Chondrocyte (in vitro differentiated cells): ENCODE results near the gene ESD. TPM values are rescaled to one million over a fixed set of nuclear protein-coding genes. Genes with fewer than 3 reads are reported as not detected.
"Not testable (repeated sequence)": the region's sequence is repeated elsewhere in the genome, so short reads cannot be mapped to it uniquely, and the experiment has no call there.

ENCODE experiments used
- DNase-seq: peaks from one replicate; pipeline ENCODE4 v3.0.0; 2021; ENCODE audit warnings: mixed read lengths, low spot score
- H3K27ac Mint-ChIP-seq: one replicate; pipeline ENCODE4 v1.8.0; 2021; ENCODE audit warnings: mild to moderate bottlenecking, moderate library complexity, mixed read lengths; ENCODE audit not compliant: unreplicated experiment
- H3K27me3 Mint-ChIP-seq: 2 replicates; pipeline ENCODE4 v1.8.0; 2021; ENCODE audit warnings: low read depth, mixed read lengths
- H3K36me3 Mint-ChIP-seq: 2 replicates; pipeline ENCODE4 v1.8.0; 2021; ENCODE audit warnings: low read depth, mixed read lengths
- H3K4me1 Mint-ChIP-seq: 2 replicates; pipeline ENCODE4 v1.8.0; 2021; ENCODE audit warnings: low read depth, mild to moderate bottlenecking, mixed read lengths
- H3K4me3 Mint-ChIP-seq: one replicate; pipeline ENCODE4 v1.8.0; 2021; ENCODE audit warnings: mild to moderate bottlenecking, moderate library complexity, mixed read lengths; ENCODE audit not compliant: unreplicated experiment
- H3K9me3 Mint-ChIP-seq: 2 replicates; pipeline ENCODE4 v1.8.0; 2021; ENCODE audit warnings: low read depth, mixed read lengths
- total RNA-seq: library from RNA; stranded (reverse); gene quantifications from 3 replicates; pipeline ENCODE4 v1.2.1, GENCODE V29; 2021
- TF ChIP-seq, protein P1 (sequence below): fragments of 200-600 bp; sonication (generic); IDR thresholded peaks from 2 replicates; pipeline ENCODE4 v1.5.0; 2021; ENCODE audit warnings: antibody characterized with exemption, mild to moderate bottlenecking, moderate library complexity

ESD gene
- total RNA-seq, 1 donor from 2014 or later = 94.7 TPM

DNA sequence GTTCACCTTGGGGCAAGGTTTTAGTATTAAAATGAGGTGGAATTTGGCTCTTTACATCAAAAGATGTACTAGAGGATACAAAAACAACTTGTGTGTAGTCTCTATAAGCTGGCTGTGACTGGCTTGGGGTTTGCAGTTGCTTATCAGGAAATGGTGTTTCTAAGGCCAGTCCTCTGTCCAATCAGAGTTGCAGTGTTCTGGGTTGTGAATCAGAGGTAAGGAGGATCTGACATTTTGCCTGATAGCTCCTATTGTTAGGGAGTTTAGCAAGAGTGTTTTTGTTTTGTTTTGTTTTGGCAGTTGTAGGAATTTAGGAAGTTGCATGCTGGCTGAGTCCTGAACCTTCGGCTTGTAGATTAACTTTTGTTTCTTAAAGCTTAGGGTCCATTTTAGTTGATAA, 20.1 kb upstream of the ESD start:
- H3K4me1 Mint-ChIP-seq = no peaks in the 10 kb centered on the region
- TF ChIP-seq, protein P1, sequence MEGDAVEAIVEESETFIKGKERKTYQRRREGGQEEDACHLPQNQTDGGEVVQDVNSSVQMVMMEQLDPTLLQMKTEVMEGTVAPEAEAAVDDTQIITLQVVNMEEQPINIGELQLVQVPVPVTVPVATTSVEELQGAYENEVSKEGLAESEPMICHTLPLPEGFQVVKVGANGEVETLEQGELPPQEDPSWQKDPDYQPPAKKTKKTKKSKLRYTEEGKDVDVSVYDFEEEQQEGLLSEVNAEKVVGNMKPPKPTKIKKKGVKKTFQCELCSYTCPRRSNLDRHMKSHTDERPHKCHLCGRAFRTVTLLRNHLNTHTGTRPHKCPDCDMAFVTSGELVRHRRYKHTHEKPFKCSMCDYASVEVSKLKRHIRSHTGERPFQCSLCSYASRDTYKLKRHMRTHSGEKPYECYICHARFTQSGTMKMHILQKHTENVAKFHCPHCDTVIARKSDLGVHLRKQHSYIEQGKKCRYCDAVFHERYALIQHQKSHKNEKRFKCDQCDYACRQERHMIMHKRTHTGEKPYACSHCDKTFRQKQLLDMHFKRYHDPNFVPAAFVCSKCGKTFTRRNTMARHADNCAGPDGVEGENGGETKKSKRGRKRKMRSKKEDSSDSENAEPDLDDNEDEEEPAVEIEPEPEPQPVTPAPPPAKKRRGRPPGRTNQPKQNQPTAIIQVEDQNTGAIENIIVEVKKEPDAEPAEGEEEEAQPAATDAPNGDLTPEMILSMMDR = no peak
- no peak overlapping the region for H3K4me3 Mint-ChIP-seq
- H3K27ac Mint-ChIP-seq = no peak overlapping the region
- H3K9me3 Mint-ChIP-seq = peaks cover 12% of the 10 kb centered on the region
- peaks cover 6% of the 10 kb centered on the region for H3K27me3 Mint-ChIP-seq
- peaks cover 10% of the 10 kb centered on the region for H3K36me3 Mint-ChIP-seq
- no peak for DNase-seq

DNA sequence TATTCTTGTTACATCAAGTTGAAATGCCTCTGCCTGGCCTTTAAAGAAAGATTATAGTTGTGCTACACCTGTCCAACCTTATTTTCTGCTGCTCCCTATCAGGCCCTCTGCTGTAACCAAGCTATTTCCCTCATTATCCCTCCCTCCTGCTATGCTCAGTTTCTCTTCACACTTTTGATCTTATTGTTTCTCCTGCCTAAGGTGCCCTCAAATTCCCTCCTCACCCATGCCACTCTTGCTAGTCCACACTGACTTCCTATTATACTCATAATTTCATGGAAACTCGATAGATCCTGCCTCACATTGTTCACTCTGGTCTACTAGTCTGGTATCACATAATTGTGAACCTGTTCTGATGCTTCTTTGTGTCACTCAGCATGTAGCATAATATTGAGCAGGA, 19.4 kb upstream of the ESD start:
- no peak overlapping the region for H3K4me3 Mint-ChIP-seq
- H3K9me3 Mint-ChIP-seq = peaks cover 19% of the 10 kb centered on the region
- H3K27ac Mint-ChIP-seq = no peak overlapping the region
- H3K27me3 Mint-ChIP-seq = peaks cover 5% of the 10 kb centered on the region
- H3K36me3 Mint-ChIP-seq = peaks cover 12% of the 10 kb centered on the region
- DNase-seq = no peak
- H3K4me1 Mint-ChIP-seq = no peaks in the 10 kb centered on the region
- TF ChIP-seq, protein P1 = no peak

DNA sequence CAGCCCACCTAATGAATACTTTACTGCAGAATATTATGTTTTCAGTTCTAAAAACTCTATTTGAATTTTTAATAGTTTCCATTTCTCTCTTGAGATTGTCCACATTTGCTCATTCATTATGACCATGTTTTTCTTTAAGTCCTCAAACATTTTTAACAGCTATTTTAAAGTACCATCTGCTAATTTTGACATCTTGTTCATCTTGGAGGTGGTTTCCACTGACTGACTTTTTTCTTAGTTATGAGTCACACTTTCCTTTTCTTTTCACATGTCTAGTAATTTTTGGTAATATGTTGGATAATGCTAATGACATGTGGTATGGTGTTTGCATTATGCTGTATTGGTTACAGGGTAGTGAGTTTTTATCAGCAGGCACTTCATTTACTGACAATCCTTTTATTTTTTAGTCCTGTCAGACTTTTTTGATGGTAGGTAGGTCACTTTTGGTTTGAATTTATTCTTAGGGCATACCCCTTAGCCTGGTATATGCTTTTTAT, 15.4 kb upstream of the ESD start:
- H3K27ac Mint-ChIP-seq = no peak overlapping the region
- peaks cover 11% of the 10 kb centered on the region for H3K36me3 Mint-ChIP-seq
- no peak for DNase-seq
- TF ChIP-seq, protein P1 = no peak
- peaks cover 25% of the 10 kb centered on the region for H3K9me3 Mint-ChIP-seq
- H3K4me1 Mint-ChIP-seq = peaks cover 10% of the 10 kb centered on the region
- no peaks in the 10 kb centered on the region for H3K27me3 Mint-ChIP-seq
- H3K4me3 Mint-ChIP-seq = no peak overlapping the region

DNA sequence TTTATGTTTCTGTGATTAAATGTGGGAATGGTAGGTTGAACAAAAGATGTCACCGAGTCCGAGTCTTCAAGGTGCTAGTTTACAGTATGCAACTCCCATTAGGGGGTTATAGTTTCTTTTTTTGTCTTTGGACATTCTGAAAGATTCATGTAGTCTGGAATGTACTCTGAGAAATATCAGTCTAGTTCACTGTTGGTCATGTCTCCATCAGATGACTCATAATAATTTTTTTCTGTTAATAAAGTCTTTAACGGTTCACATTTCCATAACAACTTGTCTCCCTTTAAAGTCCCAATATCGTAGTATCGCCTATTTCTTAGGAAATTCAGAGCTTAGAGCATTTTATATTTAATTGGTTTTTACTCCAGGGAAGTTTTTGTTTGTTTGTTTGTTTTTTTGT, 13.5 kb upstream of the ESD start:
- no peak for DNase-seq
- TF ChIP-seq, protein P1 = no peak
- peaks cover 11% of the 10 kb centered on the region for H3K36me3 Mint-ChIP-seq
- H3K4me1 Mint-ChIP-seq = peaks cover 10% of the 10 kb centered on the region
- no peaks in the 10 kb centered on the region for H3K27me3 Mint-ChIP-seq
- H3K4me3 Mint-ChIP-seq = no peak overlapping the region
- peaks cover 25% of the 10 kb centered on the region for H3K9me3 Mint-ChIP-seq
- peak overlapping the region; percentile 47 for H3K27ac Mint-ChIP-seq

DNA sequence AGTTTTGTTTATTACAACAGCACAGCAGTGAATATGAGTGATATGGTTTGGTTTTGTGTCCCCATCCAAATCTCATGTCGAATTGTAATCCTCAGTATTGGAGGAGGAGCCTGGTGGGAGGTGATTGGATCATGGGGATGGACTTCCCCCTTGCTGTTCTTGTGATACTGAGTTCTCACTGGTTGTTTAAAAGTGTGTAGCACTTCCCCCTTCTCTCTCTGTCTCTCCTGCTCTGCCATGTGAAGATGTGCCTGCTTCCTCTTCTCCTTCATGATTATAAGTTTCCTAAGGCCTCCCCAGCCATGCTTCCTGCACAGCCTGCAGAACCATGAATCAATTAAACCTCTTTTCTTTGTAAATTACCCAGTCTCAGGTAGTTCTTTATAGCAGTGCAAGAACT, 8.0 kb upstream of the ESD start:
- Mint-ChIP-seq H3K4me1 (peaks cover 16% of the 10 kb centered on the region), H3K27ac (peak overlapping the region; percentile 34)
- H3K4me3 Mint-ChIP-seq, H3K27me3 Mint-ChIP-seq, H3K36me3 Mint-ChIP-seq, H3K9me3 Mint-ChIP-seq, DNase-seq: not testable (repeated sequence)

DNA sequence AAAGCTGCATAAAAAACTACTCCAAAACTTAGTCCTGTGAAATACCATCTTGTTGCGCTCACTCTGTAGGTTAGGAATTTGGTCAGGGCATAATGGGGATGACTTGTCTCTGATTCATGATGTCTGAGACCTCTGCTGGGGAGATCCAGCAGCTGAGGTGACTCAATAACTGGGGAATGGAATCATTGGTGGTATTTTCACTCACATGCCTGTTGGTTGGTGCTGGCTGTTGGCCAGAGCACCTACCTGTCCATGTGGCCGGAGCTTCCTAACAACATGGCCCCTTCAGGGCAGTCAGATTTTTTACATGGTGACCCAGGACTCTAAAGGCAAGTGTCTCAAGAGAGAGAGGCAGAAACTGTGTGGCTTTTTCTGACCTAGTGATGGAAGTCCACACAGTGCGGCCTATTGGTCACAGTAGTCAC, 7.4 kb upstream of the ESD start:
- Mint-ChIP-seq H3K4me3 (no peak overlapping the region), H3K36me3 (no peaks in the 10 kb centered on the region), H3K27ac (peak overlapping the region; percentile 75), H3K27me3 (no peaks in the 10 kb centered on the region), H3K4me1 (peaks cover 15% of the 10 kb centered on the region), H3K9me3 (peaks cover 3% of the 10 kb centered on the region)
- no peak for DNase-seq
- TF ChIP-seq, protein P1 = peak; percentile 11
